ENCODE results near the gene MMP21. TPM values are rescaled to one million over a fixed set of nuclear protein-coding genes. Genes with fewer than 3 reads are reported as not detected.

The MMP21 gene
- total and polyA plus RNA-seq, 2 of the 13 experiments (the other 11 are each of a cell fraction or from before 2014, with no cell fraction given) = not detected

DNA sequence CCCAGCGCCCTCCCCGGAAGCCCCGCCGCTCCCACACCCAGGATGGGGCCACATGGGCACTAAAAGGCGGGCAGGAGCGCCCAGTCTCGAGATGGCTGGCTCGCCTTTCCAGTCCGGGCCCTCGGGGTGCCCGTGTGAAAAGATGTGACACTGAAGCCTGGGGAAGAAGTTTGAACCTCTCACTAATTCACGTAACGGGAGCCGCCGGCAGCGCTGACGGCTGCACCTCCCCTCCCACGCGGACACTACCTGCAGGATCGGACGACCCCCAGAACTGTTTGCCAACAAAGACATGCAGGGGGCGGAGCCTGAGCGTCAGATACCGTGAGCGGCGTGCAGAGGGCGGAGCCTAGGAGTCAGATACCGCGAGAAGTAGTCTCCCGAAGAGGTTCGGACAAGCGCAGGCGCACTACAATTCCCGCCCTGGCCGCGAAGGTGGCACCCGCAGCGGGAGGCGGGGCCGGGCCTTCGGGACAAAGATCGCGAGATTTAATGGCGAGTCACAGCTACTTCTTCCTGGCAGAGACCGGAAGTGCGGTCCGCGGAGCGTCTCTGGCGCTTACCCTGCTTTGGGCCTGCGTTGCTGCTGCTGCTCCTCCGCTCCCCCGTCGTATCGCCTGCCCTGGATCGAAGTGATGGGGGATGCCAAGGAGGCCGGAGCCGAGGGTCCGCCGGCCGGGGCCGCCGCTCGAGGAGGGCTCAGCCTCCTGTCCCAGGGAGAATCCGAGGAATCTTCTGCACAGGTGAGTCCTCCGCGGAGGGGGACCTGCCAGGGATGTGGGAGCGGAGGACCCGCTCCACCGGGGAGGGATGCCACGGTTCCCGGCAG, 56.2 kb downstream of the MMP21 start, which contains the start of gene EDRF1 (continued):
- TF ChIP-seq KAT7 (CRISPR knock-in tag; IDR thresholded peaks at IDR 0.05; ENCODE audit: borderline replicate concordance) = no peak
- no peak for TF ChIP-seq ZFP36 (IDR thresholded peaks at IDR 0.05; ENCODE audit: borderline replicate concordance, low read depth, low read length, partially characterized antibody)
- 0 out of 2 replicates have a peak, but pooled peaks have one; percentile 49 for TF ChIP-seq REPIN1 (CRISPR knock-in tag; IDR thresholded peaks at IDR 0.05; ENCODE audit: borderline replicate concordance, low read depth)
- no peak for TF ChIP-seq FOSL1 (CRISPR knock-in tag; IDR thresholded peaks at IDR 0.05; ENCODE audit: borderline replicate concordance)
- TF ChIP-seq ZKSCAN5 (CRISPR knock-in tag; IDR thresholded peaks at IDR 0.05) = no peak
- peak; percentile 81; the same call in 1 of the 2 replicates for TF ChIP-seq ZNF616 (CRISPR knock-in tag; IDR thresholded peaks at IDR 0.05; ENCODE audit: low read depth)
- TF ChIP-seq, protein P1, sequence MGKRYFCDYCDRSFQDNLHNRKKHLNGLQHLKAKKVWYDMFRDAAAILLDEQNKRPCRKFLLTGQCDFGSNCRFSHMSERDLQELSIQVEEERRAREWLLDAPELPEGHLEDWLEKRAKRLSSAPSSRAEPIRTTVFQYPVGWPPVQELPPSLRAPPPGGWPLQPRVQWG (CRISPR knock-in tag; IDR thresholded peaks at IDR 0.05; ENCODE audit: borderline replicate concordance, low read depth) = no peak
- TF ChIP-seq CREM (IDR thresholded peaks at IDR 0.05) = peak; percentile 64
- TF ChIP-seq CREM (CRISPR knock-in tag; IDR thresholded peaks at IDR 0.05) = no peak
- 0 out of 2 replicates have a peak, but pooled peaks have one; percentile 47 for TF ChIP-seq KDM4B (CRISPR knock-in tag; IDR thresholded peaks at IDR 0.05)
- no peak; the same call in 1 of the 2 replicates for TF ChIP-seq MEIS1 (CRISPR knock-in tag; IDR thresholded peaks at IDR 0.05; ENCODE audit: borderline replicate concordance)
- no peak for TF ChIP-seq USF2 (IDR thresholded peaks at IDR 0.05; ENCODE audit: low read depth, low read length)
- TF ChIP-seq USF2 (CRISPR knock-in tag; IDR thresholded peaks at IDR 0.05; ENCODE audit: borderline replicate concordance) = no peak
- TF ChIP-seq, protein P2, sequence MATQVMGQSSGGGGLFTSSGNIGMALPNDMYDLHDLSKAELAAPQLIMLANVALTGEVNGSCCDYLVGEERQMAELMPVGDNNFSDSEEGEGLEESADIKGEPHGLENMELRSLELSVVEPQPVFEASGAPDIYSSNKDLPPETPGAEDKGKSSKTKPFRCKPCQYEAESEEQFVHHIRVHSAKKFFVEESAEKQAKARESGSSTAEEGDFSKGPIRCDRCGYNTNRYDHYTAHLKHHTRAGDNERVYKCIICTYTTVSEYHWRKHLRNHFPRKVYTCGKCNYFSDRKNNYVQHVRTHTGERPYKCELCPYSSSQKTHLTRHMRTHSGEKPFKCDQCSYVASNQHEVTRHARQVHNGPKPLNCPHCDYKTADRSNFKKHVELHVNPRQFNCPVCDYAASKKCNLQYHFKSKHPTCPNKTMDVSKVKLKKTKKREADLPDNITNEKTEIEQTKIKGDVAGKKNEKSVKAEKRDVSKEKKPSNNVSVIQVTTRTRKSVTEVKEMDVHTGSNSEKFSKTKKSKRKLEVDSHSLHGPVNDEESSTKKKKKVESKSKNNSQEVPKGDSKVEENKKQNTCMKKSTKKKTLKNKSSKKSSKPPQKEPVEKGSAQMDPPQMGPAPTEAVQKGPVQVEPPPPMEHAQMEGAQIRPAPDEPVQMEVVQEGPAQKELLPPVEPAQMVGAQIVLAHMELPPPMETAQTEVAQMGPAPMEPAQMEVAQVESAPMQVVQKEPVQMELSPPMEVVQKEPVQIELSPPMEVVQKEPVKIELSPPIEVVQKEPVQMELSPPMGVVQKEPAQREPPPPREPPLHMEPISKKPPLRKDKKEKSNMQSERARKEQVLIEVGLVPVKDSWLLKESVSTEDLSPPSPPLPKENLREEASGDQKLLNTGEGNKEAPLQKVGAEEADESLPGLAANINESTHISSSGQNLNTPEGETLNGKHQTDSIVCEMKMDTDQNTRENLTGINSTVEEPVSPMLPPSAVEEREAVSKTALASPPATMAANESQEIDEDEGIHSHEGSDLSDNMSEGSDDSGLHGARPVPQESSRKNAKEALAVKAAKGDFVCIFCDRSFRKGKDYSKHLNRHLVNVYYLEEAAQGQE (IDR thresholded peaks at IDR 0.05; ENCODE audit: borderline replicate concordance in 1 of 2, low read depth in 1 of 2, low read length in 2 of 2) = peak in 1 of 2 experiments; percentile 3; a peak in 1 of 4 replicates
- no peak for TF ChIP-seq ZIK1 (CRISPR knock-in tag; IDR thresholded peaks at IDR 0.05; ENCODE audit: borderline replicate concordance, low read depth)
- TF ChIP-seq ZNF577 (CRISPR knock-in tag; IDR thresholded peaks at IDR 0.05; ENCODE audit: borderline replicate concordance, low read depth) = no peak
- no peak for TF ChIP-seq ZNF782 (CRISPR knock-in tag; IDR thresholded peaks at IDR 0.05; ENCODE audit: borderline replicate concordance)
- peak; percentile 87; the same call in 2 of the 3 replicates for TF ChIP-seq MXI1 (IDR thresholded peaks at IDR 0.05; ENCODE audit: borderline replicate concordance, low read depth, low read length)
- TF ChIP-seq, protein P3, sequence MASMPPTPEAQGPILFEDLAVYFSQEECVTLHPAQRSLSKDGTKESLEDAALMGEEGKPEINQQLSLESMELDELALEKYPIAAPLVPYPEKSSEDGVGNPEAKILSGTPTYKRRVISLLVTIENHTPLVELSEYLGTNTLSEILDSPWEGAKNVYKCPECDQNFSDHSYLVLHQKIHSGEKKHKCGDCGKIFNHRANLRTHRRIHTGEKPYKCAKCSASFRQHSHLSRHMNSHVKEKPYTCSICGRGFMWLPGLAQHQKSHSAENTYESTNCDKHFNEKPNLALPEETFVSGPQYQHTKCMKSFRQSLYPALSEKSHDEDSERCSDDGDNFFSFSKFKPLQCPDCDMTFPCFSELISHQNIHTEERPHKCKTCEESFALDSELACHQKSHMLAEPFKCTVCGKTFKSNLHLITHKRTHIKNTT (CRISPR knock-in tag; IDR thresholded peaks at IDR 0.05) = no peak
